MM.1S (cell line): ENCODE measurements around the gene BRK1.
"Not testable (repeated sequence)": the region's sequence is repeated elsewhere in the genome, so short reads cannot be mapped to it uniquely, and the experiment has no call there.

ENCODE experiments used
- DNase-seq: peaks from one replicate; pipeline ENCODE4 v3.0.0-alpha.2; 2015
- H2AFZ ChIP-seq: fragments of 300-600 bp; sonication (generic); 2 replicates; pipeline ENCODE4 v1.6.0; 2016; ENCODE audit warnings: antibody characterized with exemption, low read length
- H3F3A ChIP-seq: fragments of 300-600 bp; sonication (generic); 2 replicates; pipeline ENCODE4 v1.6.1; 2016; ENCODE audit warnings: mild to moderate bottlenecking, antibody characterized with exemption, low read length, moderate library complexity, mixed read lengths; ENCODE audit not compliant: insufficient read depth
- H3K27ac ChIP-seq: fragments of 300-600 bp; sonication (generic); 2 replicates; pipeline ENCODE4 v1.5.1; 2016; ENCODE audit warnings: mild to moderate bottlenecking, low read length
- H3K27me3 ChIP-seq: fragments of 300-600 bp; sonication (generic); replicated peaks from 2 replicates; pipeline ENCODE4 v1.6.0; 2016; ENCODE audit warnings: low read length; ENCODE audit not compliant: insufficient read depth
- H3K36me3 ChIP-seq: fragments of 300-600 bp; sonication (generic); replicated peaks from 2 replicates; pipeline ENCODE4 v1.6.1; 2016; ENCODE audit warnings: mild to moderate bottlenecking, low read length, mixed read lengths; ENCODE audit not compliant: insufficient read depth
- H3K4me1 ChIP-seq: fragments of 300-600 bp; sonication (generic); 2 replicates; pipeline ENCODE4 v1.6.1; 2016; ENCODE audit warnings: low read length, mixed read lengths
- H3K4me2 ChIP-seq: fragments of 300-600 bp; sonication (generic); 2 replicates; pipeline ENCODE4 v1.6.0; 2016; ENCODE audit warnings: low read depth, low read length
- H3K4me3 ChIP-seq: fragments of 300-600 bp; sonication (generic); 2 replicates; pipeline ENCODE4 v1.5.1; 2016; ENCODE audit warnings: low read length, mixed read lengths
- H3K79me2 ChIP-seq: fragments of 300-600 bp; sonication (generic); 2 replicates; pipeline ENCODE4 v1.6.1; 2016; ENCODE audit warnings: mixed run types, low read length, mixed read lengths
- H3K9ac ChIP-seq: fragments of 300-600 bp; sonication (generic); 2 replicates; pipeline ENCODE4 v1.6.1; 2016; ENCODE audit warnings: low read length, mixed read lengths
- H3K9me2 ChIP-seq: fragments of 300-600 bp; sonication (generic); replicated peaks from 2 replicates; pipeline ENCODE4 v1.6.1; 2016; ENCODE audit warnings: mild to moderate bottlenecking, low read length, mixed read lengths; ENCODE audit not compliant: insufficient read depth
- H3K9me3 ChIP-seq: fragments of 300-600 bp; sonication (generic); replicated peaks from 2 replicates; pipeline ENCODE4 v1.6.1; 2016; ENCODE audit warnings: mild to moderate bottlenecking, low read length, mixed read lengths; ENCODE audit not compliant: insufficient read depth
- H4K20me1 ChIP-seq: fragments of 300-600 bp; sonication (generic); 2 replicates; pipeline ENCODE4 v1.6.1; 2016; ENCODE audit warnings: mild to moderate bottlenecking, low read length, moderate library complexity, mixed read lengths; ENCODE audit not compliant: insufficient read depth
- EZH2 ChIP-seq: fragments of 300-600 bp; sonication (generic); optimal IDR thresholded peaks from 2 replicates; pipeline ENCODE3; 2017; ENCODE audit warnings: low read depth, mild to moderate bottlenecking, antibody characterized with exemption, low read length, mixed read lengths
- EZH2phosphoT487 ChIP-seq: fragments of 300-600 bp; sonication (generic); IDR thresholded peaks from 2 replicates; pipeline ENCODE4 v1.6.1; 2018; ENCODE audit warnings: antibody characterized with exemption, low read length
- TF ChIP-seq, protein P1 (sequence below): fragments of 300-600 bp; sonication (generic); IDR thresholded peaks from 2 replicates; pipeline ENCODE4 v1.5.1; 2016; ENCODE audit warnings: antibody characterized with exemption, low read length, mixed read lengths

The BRK1 gene

DNA sequence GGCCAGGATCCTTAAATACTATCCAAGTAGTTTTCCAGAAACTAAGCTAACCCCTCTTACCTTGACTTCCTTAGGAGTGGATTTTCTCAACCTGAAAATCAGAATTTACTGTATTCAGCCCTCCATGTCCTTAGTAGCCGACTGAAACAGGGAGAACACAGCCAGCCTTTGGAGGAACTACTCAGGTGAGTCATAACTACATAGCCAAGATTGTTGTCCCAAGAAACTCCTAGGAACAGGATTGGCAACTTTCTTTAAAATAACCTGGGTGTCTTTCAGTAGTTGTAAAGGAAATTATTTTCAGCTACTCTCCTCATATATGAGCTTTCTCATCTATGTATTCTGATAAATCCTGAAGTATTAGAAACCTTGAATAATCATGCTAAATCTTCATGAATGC, 29.7 kb upstream of the BRK1 start:
- H3K4me1 ChIP-seq, result no peaks in the 10 kb centered on the region
- peaks cover 11% of the 10 kb centered on the region for H3K36me3 ChIP-seq
- H3K9me2 ChIP-seq, result no peaks in the 10 kb centered on the region
- H4K20me1 ChIP-seq, result no peaks in the 10 kb centered on the region
- H3F3A ChIP-seq, result no peaks in the 10 kb centered on the region
- H3K27me3 ChIP-seq, result no peaks in the 10 kb centered on the region
- H3K79me2 ChIP-seq, result no peaks in the 10 kb centered on the region
- H3K9ac ChIP-seq, result no peak overlapping the region
- no peak overlapping the region for H3K27ac ChIP-seq
- no peaks in the 10 kb centered on the region for H3K9me3 ChIP-seq
- no peak for TF ChIP-seq EZH2
- TF ChIP-seq, protein P1, sequence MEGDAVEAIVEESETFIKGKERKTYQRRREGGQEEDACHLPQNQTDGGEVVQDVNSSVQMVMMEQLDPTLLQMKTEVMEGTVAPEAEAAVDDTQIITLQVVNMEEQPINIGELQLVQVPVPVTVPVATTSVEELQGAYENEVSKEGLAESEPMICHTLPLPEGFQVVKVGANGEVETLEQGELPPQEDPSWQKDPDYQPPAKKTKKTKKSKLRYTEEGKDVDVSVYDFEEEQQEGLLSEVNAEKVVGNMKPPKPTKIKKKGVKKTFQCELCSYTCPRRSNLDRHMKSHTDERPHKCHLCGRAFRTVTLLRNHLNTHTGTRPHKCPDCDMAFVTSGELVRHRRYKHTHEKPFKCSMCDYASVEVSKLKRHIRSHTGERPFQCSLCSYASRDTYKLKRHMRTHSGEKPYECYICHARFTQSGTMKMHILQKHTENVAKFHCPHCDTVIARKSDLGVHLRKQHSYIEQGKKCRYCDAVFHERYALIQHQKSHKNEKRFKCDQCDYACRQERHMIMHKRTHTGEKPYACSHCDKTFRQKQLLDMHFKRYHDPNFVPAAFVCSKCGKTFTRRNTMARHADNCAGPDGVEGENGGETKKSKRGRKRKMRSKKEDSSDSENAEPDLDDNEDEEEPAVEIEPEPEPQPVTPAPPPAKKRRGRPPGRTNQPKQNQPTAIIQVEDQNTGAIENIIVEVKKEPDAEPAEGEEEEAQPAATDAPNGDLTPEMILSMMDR, result no peak
- no peak for TF ChIP-seq EZH2phosphoT487
- DNase-seq, result no peak
- no peak overlapping the region for H2AFZ ChIP-seq
- no peak overlapping the region for H3K4me3 ChIP-seq
- H3K4me2 ChIP-seq, result no peak overlapping the region

DNA sequence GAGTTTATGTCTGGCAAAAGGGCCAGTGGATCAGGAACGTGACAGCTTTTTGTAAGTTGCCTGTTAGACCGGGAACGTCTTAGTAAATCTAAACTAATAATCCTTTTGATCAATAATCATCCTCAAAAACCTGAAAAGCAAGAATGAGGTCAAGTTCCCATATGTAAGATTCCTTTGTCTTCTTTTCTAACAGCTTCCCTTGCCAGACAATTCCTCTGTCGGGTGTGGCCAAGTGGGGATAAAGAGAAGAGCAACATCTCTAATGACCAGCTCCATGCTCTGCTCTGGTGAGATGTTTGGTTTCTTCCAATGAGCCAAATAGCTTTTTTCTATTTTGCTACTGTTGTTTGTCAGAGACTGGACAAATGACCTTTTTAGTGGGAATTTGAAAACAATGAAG, 27.2 kb upstream of the BRK1 start:
- Histone ChIP-seq H3K27ac (no peak overlapping the region), H3F3A (no peaks in the 10 kb centered on the region), H4K20me1 (no peaks in the 10 kb centered on the region), H3K4me3 (no peak overlapping the region), H3K4me2 (no peak overlapping the region), H3K27me3 (no peaks in the 10 kb centered on the region), H3K79me2 (no peaks in the 10 kb centered on the region), H3K36me3 (no peaks in the 10 kb centered on the region; the same call in 1 of the 2 replicates), H2AFZ (no peak overlapping the region), H3K9me2 (no peaks in the 10 kb centered on the region), H3K9me3 (no peaks in the 10 kb centered on the region), H3K4me1 (no peaks in the 10 kb centered on the region), H3K9ac (no peak overlapping the region)
- TF ChIP-seq, protein P1, result no peak
- TF ChIP-seq EZH2phosphoT487, result no peak
- TF ChIP-seq EZH2, result no peak
- DNase-seq, result no peak

DNA sequence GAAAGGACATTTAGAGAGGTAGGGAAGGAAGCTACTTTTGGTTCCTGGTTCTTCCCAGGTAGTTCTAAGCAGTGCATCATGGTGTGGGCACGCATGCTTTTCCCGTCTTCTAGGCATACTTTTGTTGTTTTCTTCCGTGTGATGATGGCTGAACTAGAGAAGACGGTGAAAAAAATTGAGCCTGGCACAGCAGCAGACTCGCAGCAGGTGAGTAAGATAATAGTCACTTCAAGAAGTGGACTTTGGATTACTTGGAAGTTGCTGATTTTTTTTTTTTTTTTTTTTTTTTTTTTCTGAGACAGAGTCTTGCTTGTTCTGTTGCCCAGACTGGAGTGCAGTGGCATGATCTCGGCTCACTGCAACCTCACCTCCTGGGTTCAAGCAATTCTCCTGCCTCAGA, 25.3 kb upstream of the BRK1 start:
- H4K20me1 ChIP-seq, result no peaks in the 10 kb centered on the region
- H3K4me2 ChIP-seq, result no peak overlapping the region
- H3F3A ChIP-seq, result no peaks in the 10 kb centered on the region
- no peak for DNase-seq
- H3K9me3 ChIP-seq, result no peaks in the 10 kb centered on the region
- H3K9me2 ChIP-seq, result no peaks in the 10 kb centered on the region
- H3K9ac ChIP-seq, result no peak overlapping the region
- H3K4me3 ChIP-seq, result no peak overlapping the region
- no peaks in the 10 kb centered on the region for H3K79me2 ChIP-seq
- TF ChIP-seq, protein P1, result no peak
- TF ChIP-seq EZH2, result no peak
- no peak for TF ChIP-seq EZH2phosphoT487
- no peaks in the 10 kb centered on the region for H3K4me1 ChIP-seq
- no peaks in the 10 kb centered on the region; the same call in 1 of the 2 replicates for H3K36me3 ChIP-seq
- no peak overlapping the region for H3K27ac ChIP-seq
- no peaks in the 10 kb centered on the region for H3K27me3 ChIP-seq
- H2AFZ ChIP-seq, result no peak overlapping the region

DNA sequence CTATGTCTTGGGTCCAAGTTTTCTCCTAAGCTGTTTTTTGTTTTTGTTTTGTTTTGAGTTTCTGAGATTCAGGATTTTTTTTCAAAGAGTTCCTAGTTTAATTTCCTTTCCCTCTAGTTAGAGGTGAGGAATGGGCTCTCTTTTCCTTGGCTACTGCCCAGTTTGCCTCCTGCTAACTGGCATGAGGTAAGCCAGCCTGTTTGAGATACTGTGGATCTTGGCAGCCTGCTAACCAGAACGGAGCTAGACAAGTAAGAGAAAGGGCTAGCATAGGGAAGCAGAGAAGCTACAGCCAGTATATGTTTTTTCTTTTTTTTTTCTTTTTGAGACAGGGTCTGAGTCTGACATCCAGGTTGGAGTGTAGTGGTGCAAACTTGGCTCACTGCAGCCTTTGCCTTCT, 24.7 kb upstream of the BRK1 start:
- not testable (repeated sequence) for H3K9ac ChIP-seq, H3K27ac ChIP-seq, H4K20me1 ChIP-seq, H3K4me3 ChIP-seq, H3F3A ChIP-seq, H3K79me2 ChIP-seq, H3K27me3 ChIP-seq, H3K4me1 ChIP-seq, H3K9me2 ChIP-seq, H3K4me2 ChIP-seq, H2AFZ ChIP-seq, H3K9me3 ChIP-seq, H3K36me3 ChIP-seq, DNase-seq

DNA sequence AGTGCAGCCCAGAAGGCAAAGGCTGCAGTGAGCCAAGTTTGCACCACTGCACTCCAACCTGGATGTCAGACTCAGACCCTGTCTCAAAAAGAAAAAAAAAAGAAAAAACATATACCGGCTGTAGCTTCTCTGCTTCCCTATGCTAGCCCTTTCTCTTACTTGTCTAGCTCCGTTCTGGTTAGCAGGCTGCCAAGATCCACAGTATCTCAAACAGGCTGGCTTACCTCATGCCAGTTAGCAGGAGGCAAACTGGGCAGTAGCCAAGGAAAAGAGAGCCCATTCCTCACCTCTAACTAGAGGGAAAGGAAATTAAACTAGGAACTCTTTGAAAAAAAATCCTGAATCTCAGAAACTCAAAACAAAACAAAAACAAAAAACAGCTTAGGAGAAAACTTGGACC, 24.1 kb upstream of the BRK1 start:
- not testable (repeated sequence) for H3K4me2 ChIP-seq, H4K20me1 ChIP-seq, H3F3A ChIP-seq, H3K4me1 ChIP-seq, H3K9me2 ChIP-seq, H2AFZ ChIP-seq, H3K9ac ChIP-seq, DNase-seq, H3K27me3 ChIP-seq, H3K4me3 ChIP-seq, H3K9me3 ChIP-seq, H3K36me3 ChIP-seq, H3K27ac ChIP-seq, H3K79me2 ChIP-seq
